T47D (cell line): ENCODE measurements around the gene AGBL1.
"Not testable (repeated sequence)": the region's sequence is repeated elsewhere in the genome, so short reads cannot be mapped to it uniquely, and the experiment has no call there.

Experiments used
- DNase-seq, 2 experiments: peaks; one replicate each; pipeline versions ENCODE4 v3.0.0 to v3.0.0-alpha.2; 2011 to 2012; ENCODE audit warnings: low read depth in 1 of 2, low spot score in 1 of 2
- JUND ChIP-seq: IDR thresholded peaks from 2 replicates; pipeline ENCODE4 v1.6.1; 2012; ENCODE audit warnings: low read depth
- in situ Hi-C: cut with HindIII; loops from 2 replicates; pipeline ENCODE4 v1.10.0; 2016; ENCODE audit warnings: low sequenced_read_pairs, low pct_unique_long_range_greater_than_20kb

The AGBL1 gene

DNA sequence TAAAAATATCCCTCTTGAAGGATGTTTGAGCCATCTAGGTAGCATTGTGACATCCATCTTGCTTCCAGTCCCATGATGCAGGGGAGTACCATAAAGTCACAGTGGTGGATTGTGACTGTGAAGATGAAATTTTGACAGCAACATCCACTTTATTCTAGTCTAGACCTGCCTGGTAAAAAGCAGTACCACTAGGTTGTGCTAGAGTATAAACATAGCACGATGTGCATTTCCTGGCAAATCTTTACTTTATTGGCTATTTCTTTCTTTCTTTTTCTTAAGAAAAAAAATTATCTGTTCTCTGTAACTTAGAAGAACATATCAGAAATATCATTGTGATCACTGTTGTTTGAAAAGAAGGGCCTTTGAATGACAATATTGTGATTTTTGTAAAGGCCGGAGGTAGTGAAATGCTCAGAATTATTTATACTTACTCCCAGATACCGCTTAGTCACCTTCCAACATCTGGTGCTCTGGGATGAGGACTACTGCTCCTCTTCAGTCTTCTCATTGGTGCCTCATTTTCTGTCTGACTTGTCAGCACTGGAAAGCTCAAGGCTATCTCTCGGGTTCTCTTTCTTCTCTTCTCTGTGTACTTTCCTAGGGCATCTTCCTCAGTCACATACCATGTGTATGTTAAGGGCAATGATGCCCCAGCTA is 35.6 kb downstream of the AGBL1 start:
- no peak for TF ChIP-seq JUND
- DNase-seq, result no peak
- in situ Hi-C loops, result no loop called here

- in situ Hi-C loops, result no loop called here
- DNase-seq, result no peak
- TF ChIP-seq JUND, result no peak
These were observed 42.0 kb downstream of the AGBL1 start for GRCh38 chr15:86121568-86122225.

- in situ Hi-C loops, DNase-seq: not testable (repeated sequence)
These were observed 43.2 kb downstream of the AGBL1 start for GRCh38 chr15:86122691-86123391.

DNA sequence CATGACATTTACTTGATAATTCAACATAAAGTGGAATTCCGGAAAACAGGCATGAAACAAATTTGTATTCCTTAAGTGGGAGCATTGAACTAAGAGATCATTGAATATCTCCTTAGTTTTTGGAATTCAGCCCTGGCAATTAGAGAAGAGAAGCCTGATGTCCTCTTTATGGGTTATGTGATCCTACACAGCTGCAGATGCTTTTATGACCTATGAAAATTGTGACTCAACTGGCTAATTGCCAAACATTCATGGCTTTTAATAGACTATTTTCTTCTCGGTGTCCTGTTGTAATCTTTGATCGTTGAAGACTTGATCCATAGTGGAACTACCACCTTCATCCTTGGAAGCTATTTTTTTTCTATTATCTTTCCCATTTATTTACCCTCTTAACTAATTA is 46.1 kb downstream of the AGBL1 start:
- DNase-seq, result no peak
- no peak for TF ChIP-seq JUND
- in situ Hi-C loops, result no loop called here

- DNase-seq, result no peak
- no peak for TF ChIP-seq JUND
- in situ Hi-C loops, result no loop called here
These were observed 47.9 kb downstream of the AGBL1 start for GRCh38 chr15:86127547-86127946.

GRCh38 chr15:86135041-86135440 is 55.4 kb downstream of the AGBL1 start:
- no peak for DNase-seq
- no peak for TF ChIP-seq JUND
- in situ Hi-C loops, result no loop called here

- DNase-seq, result no peak
- no peak for TF ChIP-seq JUND
- in situ Hi-C loops, result no loop called here
These were observed 57.2 kb downstream of the AGBL1 start for GRCh38 chr15:86136861-86137260.

DNA sequence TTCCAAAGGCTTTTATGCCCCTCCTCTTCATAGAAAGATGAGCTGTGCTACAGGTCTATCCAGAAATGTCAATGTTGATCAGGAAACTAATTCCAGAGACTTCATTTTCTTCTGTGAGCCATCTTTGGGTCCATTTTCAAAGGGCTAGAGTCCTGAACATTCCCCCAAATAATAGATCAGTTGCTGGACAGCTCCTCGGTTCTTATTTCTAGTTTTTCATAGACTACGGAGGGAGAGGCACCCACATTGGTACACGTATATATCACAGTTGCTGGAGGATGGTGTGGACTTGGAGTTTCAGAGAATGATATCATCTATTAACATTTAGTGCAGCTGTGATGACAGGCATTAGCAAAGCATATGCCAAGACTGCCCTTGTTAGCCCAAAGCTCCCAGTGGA is 59.1 kb downstream of the AGBL1 start:
- no peak for TF ChIP-seq JUND
- DNase-seq, result no peak
- in situ Hi-C loops, result no loop called here

DNA sequence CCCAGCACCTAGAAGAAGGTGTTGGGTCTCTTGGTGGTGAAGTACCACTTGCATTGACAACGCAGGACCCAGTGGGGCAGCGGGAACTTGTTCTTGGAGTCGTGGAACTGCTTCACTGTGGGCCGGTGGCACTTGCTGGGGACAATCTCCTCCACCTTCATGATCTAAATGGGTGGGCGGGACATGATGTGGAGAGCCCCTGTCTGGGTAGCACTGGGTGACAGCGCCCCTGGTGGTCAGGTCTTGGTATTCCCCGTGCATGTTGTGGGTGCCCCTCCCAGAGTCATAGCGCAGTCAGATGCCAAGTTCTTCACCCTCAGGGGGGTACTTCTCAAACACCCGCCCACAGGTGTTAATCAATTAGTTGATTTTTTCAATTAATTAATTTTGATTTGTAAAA is 60.2 kb downstream of the AGBL1 start:
- DNase-seq, result no peak
- in situ Hi-C loops, result no loop called here
- no peak for TF ChIP-seq JUND

DNA sequence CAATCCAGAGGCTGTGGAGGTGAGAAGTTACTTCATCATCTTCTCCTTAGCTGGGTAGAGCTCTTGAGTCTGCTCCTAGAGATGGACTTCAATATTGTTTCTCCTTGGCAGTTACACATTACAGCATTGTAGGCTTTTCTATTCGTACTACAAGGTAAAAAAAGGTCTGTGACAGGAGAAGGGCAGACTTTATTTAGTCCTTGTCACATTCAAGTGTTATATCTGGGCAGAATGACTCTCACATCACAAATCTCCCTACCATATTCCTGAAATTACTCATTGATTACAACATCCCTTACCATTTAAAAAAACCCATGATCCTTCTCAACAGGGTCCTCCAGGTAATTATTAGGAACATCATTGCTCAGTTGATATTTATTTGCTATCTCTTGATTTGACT is 75.0 kb downstream of the AGBL1 start:
- in situ Hi-C loops, result no loop called here
- no peak for TF ChIP-seq JUND
- DNase-seq, result no peak

DNA sequence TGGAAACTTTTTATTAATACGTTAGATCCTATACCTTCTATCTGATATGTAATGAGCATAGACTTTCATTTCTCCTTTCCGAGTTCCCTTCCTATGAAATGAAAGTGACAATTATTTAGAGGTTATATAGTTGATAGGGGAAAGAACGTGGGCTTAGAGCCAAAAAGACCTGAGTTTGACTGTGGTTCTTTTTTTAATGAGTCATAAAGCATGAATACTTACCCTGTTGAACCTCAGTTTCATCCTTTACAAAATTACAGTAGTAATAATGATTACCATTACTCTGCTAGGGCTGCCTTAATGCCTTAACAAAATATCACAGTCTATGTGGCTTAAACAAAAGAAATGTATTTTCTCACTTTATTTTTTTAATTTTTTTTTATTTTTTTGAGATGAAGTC is 75.9 kb downstream of the AGBL1 start:
- in situ Hi-C loops, result no loop called here
- TF ChIP-seq JUND, result no peak
- DNase-seq, result no peak

- in situ Hi-C loops, result no loop called here
- DNase-seq, result no peak
- TF ChIP-seq JUND, result no peak
These were observed 78.1 kb downstream of the AGBL1 start for GRCh38 chr15:86157606-86158293.

DNA sequence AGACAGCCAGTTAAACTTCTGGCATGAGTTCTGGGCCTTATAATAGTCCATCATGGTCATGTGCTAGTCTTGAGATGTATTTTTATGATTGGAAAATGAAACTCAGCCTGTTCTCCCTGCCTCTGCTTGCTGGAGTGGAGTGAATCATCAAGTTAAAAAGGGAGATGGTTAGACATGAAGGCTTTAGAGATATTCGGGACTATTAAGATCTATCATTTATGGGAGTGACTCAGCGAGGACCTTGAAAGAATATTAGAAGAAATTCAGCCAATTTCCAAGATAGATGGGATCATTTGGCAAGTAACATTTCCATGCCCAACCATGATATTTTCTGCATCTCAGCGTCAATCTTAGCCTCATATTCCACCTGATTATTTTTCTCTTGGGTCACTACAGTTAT is 79.8 kb downstream of the AGBL1 start:
- DNase-seq, result no peak
- in situ Hi-C loops, result no loop called here
- no peak for TF ChIP-seq JUND
